Thyroid gland (tissue), 4 donors: Measurements from ENCODE around the gene EYA3.

Source experiments
- CTCF ChIP-seq, 6 experiments: fragments of 200-600 bp in 3 of 6; fragments of 450-650 bp in 3 of 6; sonication (generic) in 3 of 6; IDR thresholded peaks; one replicate each; pipeline ENCODE4 v1.5.1; 2016 to 2019; ENCODE audit warnings: antibody characterized with exemption in 6 of 6, mild to moderate bottlenecking in 2 of 6, inconsistent platforms in 1 of 6, moderate library complexity in 1 of 6
- POLR2A ChIP-seq, 2 donors: fragments of 450-650 bp; IDR thresholded peaks; one replicate each; pipeline ENCODE4 v1.6.1; 2017; ENCODE audit warnings: antibody characterized with exemption in 2 of 2, mild to moderate bottlenecking in 2 of 2, moderate library complexity in 1 of 2

DNA sequence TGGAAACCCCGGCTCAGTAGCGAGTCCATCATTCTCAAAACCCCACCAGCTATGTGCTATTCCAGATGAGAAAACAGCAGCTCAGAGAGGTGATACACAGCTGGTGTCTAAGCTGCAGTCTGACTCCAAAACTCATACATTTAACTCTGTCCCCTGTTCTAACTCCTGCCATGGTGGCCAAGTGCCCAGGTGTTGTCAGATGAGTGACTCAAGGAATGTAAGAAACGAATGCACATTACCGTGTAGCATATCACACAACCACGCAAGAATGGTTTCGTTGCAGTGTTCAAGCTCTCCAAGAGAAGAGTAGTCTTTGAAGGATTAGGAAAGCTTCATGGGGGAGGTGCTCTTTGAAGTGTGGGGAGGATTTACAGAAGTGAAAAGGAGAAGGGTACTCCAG, 133.3 kb downstream of the EYA3 start:
- no peak for TF ChIP-seq CTCF (IDR thresholded peaks at IDR 0.05)
- TF ChIP-seq POLR2A (IDR thresholded peaks at IDR 0.05): no peak
